HepG2 (cell line): ENCODE data around the gene CLPSL2. TPM values are rescaled to one million over a fixed set of nuclear protein-coding genes. Genes with fewer than 3 reads are reported as not detected.

Experiments
- CREM ChIP-seq, 2 experiments: sonication (generic) in 1 of 2; formaldehyde crosslinking in 1 of 2; IDR thresholded peaks; 2 replicates each; pipeline versions ENCODE4 v1.4.0 to v1.6.1; 2016 to 2020; ENCODE audit warnings: antibody characterized with exemption in 1 of 2, mild to moderate bottlenecking in 1 of 2, missing genetic modification reagents in 1 of 2
- HNF4G ChIP-seq, 2 experiments: sonication (generic) in 1 of 2; formaldehyde crosslinking in 1 of 2; IDR thresholded peaks; 2 replicates each; pipeline versions ENCODE4 v1.4.0 to v1.6.1; 2011 to 2020; ENCODE audit warnings: borderline replicate concordance in 2 of 2, low read depth in 2 of 2, mild to moderate bottlenecking in 2 of 2, low read length in 1 of 2, missing genetic modification reagents in 1 of 2, moderate library complexity in 1 of 2
- ZNF160 ChIP-seq: sonication (generic); formaldehyde crosslinking; IDR thresholded peaks from 2 replicates; pipeline ENCODE4 v1.8.0; 2022; ENCODE audit warnings: mild to moderate bottlenecking, inconsistent platforms, missing genetic modification reagents
- ZNF367 ChIP-seq: sonication (generic); formaldehyde crosslinking; IDR thresholded peaks from 2 replicates; pipeline ENCODE4 v1.4.0; 2020; ENCODE audit warnings: missing genetic modification reagents, borderline replicate concordance
- ZNF558 ChIP-seq: sonication (generic); formaldehyde crosslinking; IDR thresholded peaks from 2 replicates; pipeline ENCODE4 v1.9.0; 2022; ENCODE audit warnings: mild to moderate bottlenecking, missing genetic modification reagents, borderline replicate concordance
- polyA plus RNA-seq, 8 experiments: library from polyadenylated mRNA; depleted of rRNA in 3 of 8; stranded (reverse) in 7 of 8; unstranded in 1 of 8; fragments of >200 nt; fragmentation: Illumina TruSeq in 4 of 8; extraction: Trizol in 4 of 8; gene quantifications; 2 replicates each; pipeline versions ENCODE4 v1.2.1 to v1.2.3, GENCODE V29; 2011 to 2016; ENCODE audit warnings: low read depth in 4 of 8, missing spikeins in 1 of 8, mixed read lengths in 1 of 8; ENCODE audit not compliant: insufficient read depth in 1 of 8
- total RNA-seq, 5 experiments: library from RNA; depleted of rRNA; stranded (reverse); fragments of >200 nt; fragmentation: Illumina TruSeq; extraction: Trizol; gene quantifications; 2 replicates each; pipeline ENCODE4 v1.2.3, GENCODE V29; 2016; ENCODE audit warnings: low read depth in 1 of 5
- TF ChIP-seq, protein P1 (sequence below): sonication (generic); formaldehyde crosslinking; IDR thresholded peaks from one replicate; pipeline ENCODE4 v1.5.1; 2020; ENCODE audit warnings: mild to moderate bottlenecking, missing genetic modification reagents; ENCODE audit errors: not compliant biosample characterization

The CLPSL2 gene
- total and polyA plus RNA-seq, 2 of the 13 experiments (the other 11 are each of a cell fraction or from before 2014, with no cell fraction given) = not detected

DNA sequence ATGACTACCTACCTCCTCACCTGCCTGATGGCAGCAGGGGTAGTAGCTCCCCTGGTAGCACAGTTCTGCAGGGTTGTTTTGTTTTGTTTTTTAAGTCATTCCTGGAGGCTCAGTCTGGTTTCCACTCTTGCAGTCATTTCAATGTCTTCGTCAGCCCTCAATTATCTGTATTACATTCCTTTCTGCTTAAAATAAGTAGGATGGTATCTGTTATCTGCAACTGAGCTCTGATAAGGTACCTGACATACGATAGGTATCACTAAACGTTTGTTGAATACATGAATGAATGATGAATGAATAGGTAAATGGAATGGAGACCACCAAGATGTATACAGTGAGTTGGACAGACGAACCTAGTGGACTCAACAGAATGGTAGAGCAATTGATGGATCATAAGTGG, 7.2 kb upstream of the CLPSL2 start (continued):
- TF ChIP-seq, protein P1, sequence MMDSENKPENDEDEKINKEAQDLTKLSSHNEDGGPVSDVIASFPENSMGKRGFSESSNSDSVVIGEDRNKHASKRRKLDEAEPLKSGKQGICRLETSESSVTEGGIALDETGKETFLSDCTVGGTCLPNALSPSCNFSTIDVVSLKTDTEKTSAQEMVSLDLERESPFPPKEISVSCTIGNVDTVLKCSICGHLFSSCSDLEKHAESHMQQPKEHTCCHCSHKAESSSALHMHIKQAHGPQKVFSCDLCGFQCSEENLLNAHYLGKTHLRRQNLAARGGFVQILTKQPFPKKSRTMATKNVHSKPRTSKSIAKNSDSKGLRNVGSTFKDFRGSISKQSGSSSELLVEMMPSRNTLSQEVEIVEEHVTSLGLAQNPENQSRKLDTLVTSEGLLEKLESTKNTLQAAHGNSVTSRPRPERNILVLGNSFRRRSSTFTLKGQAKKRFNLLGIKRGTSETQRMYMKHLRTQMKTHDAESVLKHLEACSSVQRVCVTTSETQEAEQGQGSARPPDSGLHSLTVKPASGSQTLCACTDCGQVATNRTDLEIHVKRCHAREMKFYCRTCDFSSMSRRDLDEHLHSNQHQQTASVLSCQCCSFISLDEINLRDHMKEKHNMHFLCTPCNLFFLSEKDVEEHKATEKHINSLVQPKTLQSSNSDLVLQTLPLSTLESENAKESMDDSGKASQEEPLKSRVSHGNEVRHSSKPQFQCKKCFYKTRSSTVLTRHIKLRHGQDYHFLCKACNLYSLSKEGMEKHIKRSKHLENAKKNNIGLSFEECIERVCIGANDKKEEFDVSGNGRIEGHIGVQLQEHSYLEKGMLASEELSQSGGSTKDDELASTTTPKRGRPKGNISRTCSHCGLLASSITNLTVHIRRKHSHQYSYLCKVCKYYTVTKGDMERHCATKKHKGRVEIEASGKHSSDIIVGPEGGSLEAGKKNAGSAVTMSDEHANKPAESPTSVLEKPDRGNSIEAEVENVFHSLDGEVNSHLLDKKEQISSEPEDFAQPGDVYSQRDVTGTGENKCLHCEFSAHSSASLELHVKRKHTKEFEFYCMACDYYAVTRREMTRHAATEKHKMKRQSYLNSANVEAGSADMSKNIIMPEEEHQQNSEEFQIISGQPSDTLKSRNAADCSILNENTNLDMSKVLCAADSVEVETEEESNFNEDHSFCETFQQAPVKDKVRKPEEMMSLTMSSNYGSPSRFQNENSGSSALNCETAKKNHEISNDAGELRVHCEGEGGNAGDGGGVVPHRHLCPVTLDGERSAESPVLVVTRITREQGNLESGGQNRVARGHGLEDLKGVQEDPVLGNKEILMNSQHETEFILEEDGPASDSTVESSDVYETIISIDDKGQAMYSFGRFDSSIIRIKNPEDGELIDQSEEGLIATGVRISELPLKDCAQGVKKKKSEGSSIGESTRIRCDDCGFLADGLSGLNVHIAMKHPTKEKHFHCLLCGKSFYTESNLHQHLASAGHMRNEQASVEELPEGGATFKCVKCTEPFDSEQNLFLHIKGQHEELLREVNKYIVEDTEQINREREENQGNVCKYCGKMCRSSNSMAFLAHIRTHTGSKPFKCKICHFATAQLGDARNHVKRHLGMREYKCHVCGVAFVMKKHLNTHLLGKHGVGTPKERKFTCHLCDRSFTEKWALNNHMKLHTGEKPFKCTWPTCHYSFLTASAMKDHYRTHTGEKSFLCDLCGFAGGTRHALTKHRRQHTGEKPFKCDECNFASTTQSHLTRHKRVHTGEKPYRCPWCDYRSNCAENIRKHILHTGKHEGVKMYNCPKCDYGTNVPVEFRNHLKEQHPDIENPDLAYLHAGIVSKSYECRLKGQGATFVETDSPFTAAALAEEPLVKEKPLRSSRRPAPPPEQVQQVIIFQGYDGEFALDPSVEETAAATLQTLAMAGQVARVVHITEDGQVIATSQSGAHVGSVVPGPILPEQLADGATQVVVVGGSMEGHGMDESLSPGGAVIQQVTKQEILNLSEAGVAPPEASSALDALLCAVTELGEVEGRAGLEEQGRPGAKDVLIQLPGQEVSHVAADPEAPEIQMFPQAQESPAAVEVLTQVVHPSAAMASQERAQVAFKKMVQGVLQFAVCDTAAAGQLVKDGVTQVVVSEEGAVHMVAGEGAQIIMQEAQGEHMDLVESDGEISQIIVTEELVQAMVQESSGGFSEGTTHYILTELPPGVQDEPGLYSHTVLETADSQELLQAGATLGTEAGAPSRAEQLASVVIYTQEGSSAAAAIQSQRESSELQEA = no peak
- no peak for TF ChIP-seq ZNF558
- TF ChIP-seq ZNF160 (CRISPR knock-in tag) = no peak
- TF ChIP-seq ZNF367 (CRISPR knock-in tag) = no peak
- TF ChIP-seq HNF4G (IDR thresholded peaks at IDR 0.05; ENCODE audit: borderline replicate concordance, low read depth, low read length) = no peak
- no peak for TF ChIP-seq HNF4G (CRISPR knock-in tag; IDR thresholded peaks at IDR 0.05; ENCODE audit: borderline replicate concordance, low read depth)
- no peak for TF ChIP-seq CREM (IDR thresholded peaks at IDR 0.05)
- TF ChIP-seq CREM (CRISPR knock-in tag; IDR thresholded peaks at IDR 0.05) = no peak
